BLaER1 (cell line): ENCODE results near the gene DGKG.
A peak's percentile ranks its signal among the peaks of the same experiment; 100 is the strongest.

Experiments
- H3K27ac ChIP-seq: shearing (Covaris generic); formaldehyde crosslinking; 2 replicates; pipeline ENCODE4 v1.8.1; 2022
- H3K27me3 ChIP-seq: shearing (Covaris generic); formaldehyde crosslinking; 2 replicates; pipeline ENCODE4 v1.8.1; 2022
- H3K36me3 ChIP-seq: shearing (Covaris generic); formaldehyde crosslinking; 2 replicates; pipeline ENCODE4 v1.8.1; 2022
- H3K4me1 ChIP-seq: shearing (Covaris generic); formaldehyde crosslinking; 2 replicates; pipeline ENCODE4 v1.8.1; 2022
- H3K4me2 ChIP-seq: shearing (Covaris generic); formaldehyde crosslinking; 2 replicates; pipeline ENCODE4 v1.8.1; 2022
- H3K4me3 ChIP-seq: shearing (Covaris generic); formaldehyde crosslinking; 2 replicates; pipeline ENCODE4 v1.8.1; 2022
- H3K9ac ChIP-seq: shearing (Covaris generic); formaldehyde crosslinking; 2 replicates; pipeline ENCODE4 v1.8.1; 2022
- H3K9me3 ChIP-seq: shearing (Covaris generic); formaldehyde crosslinking; 2 replicates; pipeline ENCODE4 v1.8.1; 2022
- H4K20me1 ChIP-seq: shearing (Covaris generic); formaldehyde crosslinking; 2 replicates; pipeline ENCODE4 v1.8.1; 2022
- Cebpa-rat ChIP-seq: shearing (Covaris generic); IDR thresholded peaks from 2 replicates; pipeline ENCODE4 v1.8.1; 2022

The DGKG gene

GRCh38 chr3:186143250-186143649, 218.8 kb downstream of the DGKG start:
- 0 out of 2 replicates have a peak, but pooled peaks cover 6% of the 10 kb centered on the region for H3K36me3 ChIP-seq
- H3K4me3 ChIP-seq = no peak overlapping the region
- peaks cover 98% of the 10 kb centered on the region for H3K4me1 ChIP-seq
- peak overlapping the region; percentile 83 for H3K4me2 ChIP-seq
- no peak for TF ChIP-seq Cebpa-rat
- H4K20me1 ChIP-seq = no peaks in the 10 kb centered on the region
- H3K27ac ChIP-seq = peak overlapping the region; percentile 95
- peaks cover 11% of the 10 kb centered on the region for H3K9me3 ChIP-seq
- peak overlapping the region; percentile 79; the same call in 1 of the 2 replicates for H3K9ac ChIP-seq
- no peaks in the 10 kb centered on the region for H3K27me3 ChIP-seq

DNA sequence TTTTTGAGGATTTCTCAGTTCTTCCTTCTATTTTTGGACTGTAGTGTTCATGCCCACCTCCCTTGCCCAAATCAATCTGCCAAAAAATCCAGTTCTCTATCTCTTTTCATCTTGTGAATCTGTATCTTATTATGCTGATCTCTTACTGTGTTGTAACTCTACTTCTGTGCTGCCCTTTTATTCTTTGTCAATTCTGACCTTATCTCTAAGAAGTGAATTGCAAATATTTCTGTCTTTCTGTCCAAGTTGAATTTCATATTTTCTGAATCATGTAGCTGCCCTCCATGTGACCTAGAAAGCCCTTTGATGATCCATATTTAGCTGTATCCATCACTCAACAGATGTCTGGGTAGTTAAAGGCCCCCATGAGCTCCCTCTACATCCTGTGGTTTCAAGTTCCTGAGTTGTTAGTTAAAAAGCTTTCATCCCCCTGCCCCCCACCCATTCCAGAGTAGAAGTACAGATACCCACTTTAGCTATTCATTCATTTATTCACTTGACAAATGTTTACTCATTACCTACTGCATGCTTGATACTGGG, 219.6 kb downstream of the DGKG start:
- H3K27ac ChIP-seq = peak overlapping the region; percentile 95
- peak overlapping the region; percentile 22; the same call in 1 of the 2 replicates for H3K4me3 ChIP-seq
- H3K36me3 ChIP-seq = 0 out of 2 replicates have a peak, but pooled peaks cover 1% of the 10 kb centered on the region
- peaks cover 98% of the 10 kb centered on the region for H3K4me1 ChIP-seq
- peak overlapping the region; percentile 79 for H3K9ac ChIP-seq
- H3K27me3 ChIP-seq = no peaks in the 10 kb centered on the region
- TF ChIP-seq Cebpa-rat = no peak
- H4K20me1 ChIP-seq = no peaks in the 10 kb centered on the region
- peaks cover 3% of the 10 kb centered on the region; the same call in 1 of the 2 replicates for H3K9me3 ChIP-seq
- H3K4me2 ChIP-seq = peak overlapping the region; percentile 83

GRCh38 chr3:186141790-186142189, 220.2 kb downstream of the DGKG start:
- peak overlapping the region; percentile 22; the same call in 1 of the 2 replicates for H3K4me3 ChIP-seq
- H4K20me1 ChIP-seq = no peaks in the 10 kb centered on the region
- peak overlapping the region; percentile 83 for H3K4me2 ChIP-seq
- no peaks in the 10 kb centered on the region for H3K27me3 ChIP-seq
- H3K9me3 ChIP-seq = no peaks in the 10 kb centered on the region
- H3K27ac ChIP-seq = peak overlapping the region; percentile 95
- TF ChIP-seq Cebpa-rat = no peak
- H3K36me3 ChIP-seq = no peaks in the 10 kb centered on the region
- peaks cover 98% of the 10 kb centered on the region for H3K4me1 ChIP-seq
- peak overlapping the region; percentile 79 for H3K9ac ChIP-seq

DNA sequence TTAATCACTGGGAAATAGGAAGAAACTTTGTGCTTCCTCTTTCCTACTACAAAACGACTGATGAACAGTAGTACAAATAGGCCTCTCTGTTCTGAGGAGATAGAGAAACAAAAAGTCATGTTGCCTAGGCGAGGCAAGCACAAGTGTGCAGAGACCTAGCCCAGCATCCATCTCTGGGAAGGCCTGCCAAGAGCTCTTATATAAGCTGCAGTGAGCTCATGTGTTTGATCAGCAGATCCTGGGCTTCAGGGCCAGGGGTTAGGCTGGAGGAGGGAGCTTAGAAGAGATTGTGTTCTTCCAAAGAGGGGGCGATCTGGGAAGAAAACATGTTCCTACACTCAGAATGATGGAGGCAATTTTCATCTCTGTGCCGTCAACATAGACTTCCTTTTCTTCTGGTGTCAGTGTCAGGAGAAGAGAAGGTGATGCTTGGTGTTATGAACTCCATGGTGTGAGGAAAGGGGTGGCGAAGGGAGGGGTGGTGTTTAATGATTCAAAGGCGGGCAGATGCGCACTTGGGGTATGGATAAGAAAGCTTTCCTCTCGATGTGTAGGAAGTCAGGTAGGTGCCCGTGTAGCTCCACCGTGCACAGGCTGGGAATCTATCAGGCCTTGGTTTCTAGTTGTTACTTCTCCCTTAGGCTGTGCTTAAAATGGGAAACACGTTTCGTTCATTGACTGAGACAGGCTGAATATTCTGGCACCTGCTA, 223.6 kb downstream of the DGKG start:
- H3K4me1 ChIP-seq = peaks cover 98% of the 10 kb centered on the region
- no peak overlapping the region for H3K4me3 ChIP-seq
- peak overlapping the region; percentile 45 for H3K4me2 ChIP-seq
- no peaks in the 10 kb centered on the region for H4K20me1 ChIP-seq
- H3K27ac ChIP-seq = peak overlapping the region; percentile 64
- no peaks in the 10 kb centered on the region for H3K9me3 ChIP-seq
- H3K27me3 ChIP-seq = no peaks in the 10 kb centered on the region
- H3K36me3 ChIP-seq = no peaks in the 10 kb centered on the region
- TF ChIP-seq Cebpa-rat = no peak
- H3K9ac ChIP-seq = no peak overlapping the region; the same call in 1 of the 2 replicates

- Histone ChIP-seq H3K27me3 (no peaks in the 10 kb centered on the region), H3K4me1 (peaks cover 100% of the 10 kb centered on the region), H3K4me2 (peak overlapping the region; percentile 45), H4K20me1 (no peaks in the 10 kb centered on the region), H3K36me3 (no peaks in the 10 kb centered on the region), H3K9ac (no peak overlapping the region), H3K9me3 (peaks cover 4% of the 10 kb centered on the region; the same call in 1 of the 2 replicates), H3K4me3 (no peak overlapping the region), H3K27ac (peak overlapping the region; percentile 64)
- no peak for TF ChIP-seq Cebpa-rat
Measured at GRCh38 chr3:186137051-186137685, 224.9 kb downstream of the DGKG start.

GRCh38 chr3:186133980-186134379, 228.1 kb downstream of the DGKG start:
- Histone ChIP-seq H3K4me1 (peaks cover 90% of the 10 kb centered on the region), H3K36me3 (no peaks in the 10 kb centered on the region), H3K9me3 (peaks cover 10% of the 10 kb centered on the region; the same call in 1 of the 2 replicates), H3K27me3 (no peaks in the 10 kb centered on the region), H3K4me2 (peak overlapping the region; percentile 57), H3K27ac (peak overlapping the region; percentile 15; the same call in 1 of the 2 replicates), H3K9ac (no peak overlapping the region; the same call in 1 of the 2 replicates), H3K4me3 (no peak overlapping the region), H4K20me1 (no peaks in the 10 kb centered on the region)
- no peak for TF ChIP-seq Cebpa-rat

GRCh38 chr3:186132487-186132886, 229.5 kb downstream of the DGKG start:
- H3K4me2 ChIP-seq = peak overlapping the region; percentile 57
- peaks cover 10% of the 10 kb centered on the region; the same call in 1 of the 2 replicates for H3K9me3 ChIP-seq
- H3K4me1 ChIP-seq = peaks cover 90% of the 10 kb centered on the region
- no peak overlapping the region for H3K27ac ChIP-seq
- no peaks in the 10 kb centered on the region for H3K36me3 ChIP-seq
- no peaks in the 10 kb centered on the region for H3K27me3 ChIP-seq
- no peaks in the 10 kb centered on the region for H4K20me1 ChIP-seq
- no peak overlapping the region for H3K9ac ChIP-seq
- no peak overlapping the region for H3K4me3 ChIP-seq
- no peak for TF ChIP-seq Cebpa-rat

- peak overlapping the region; percentile 35; the same call in 1 of the 2 replicates for H3K4me2 ChIP-seq
- H3K9me3 ChIP-seq = peaks cover 10% of the 10 kb centered on the region; the same call in 1 of the 2 replicates
- H3K4me1 ChIP-seq = peaks cover 66% of the 10 kb centered on the region
- H3K36me3 ChIP-seq = no peaks in the 10 kb centered on the region
- TF ChIP-seq Cebpa-rat = no peak
- no peak overlapping the region for H3K27ac ChIP-seq
- H3K27me3 ChIP-seq = no peaks in the 10 kb centered on the region
- no peak overlapping the region for H3K4me3 ChIP-seq
- no peak overlapping the region; the same call in 1 of the 2 replicates for H3K9ac ChIP-seq
- no peaks in the 10 kb centered on the region for H4K20me1 ChIP-seq
Measured at GRCh38 chr3:186129206-186129605, 232.8 kb downstream of the DGKG start.

DNA sequence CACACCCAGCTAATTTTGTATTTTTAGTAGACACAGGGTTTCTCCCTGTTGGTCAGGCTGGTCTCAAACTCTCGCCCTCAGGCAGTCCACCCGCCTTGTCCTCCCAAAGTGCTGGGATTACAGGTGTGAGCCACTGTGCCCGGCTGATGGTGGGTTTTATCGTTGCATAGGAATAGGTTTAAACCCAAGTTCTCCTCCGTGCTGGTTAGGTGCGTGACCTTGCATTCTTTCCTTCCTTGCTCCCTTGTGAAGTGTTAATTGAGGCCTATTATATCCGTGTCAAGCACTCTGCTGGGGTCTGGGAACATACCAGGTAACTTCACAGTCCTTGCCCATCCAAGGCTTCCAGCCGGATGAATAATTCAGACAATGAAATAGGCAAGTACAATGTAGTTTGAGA, 233.9 kb downstream of the DGKG start:
- Histone ChIP-seq H3K27me3 (no peaks in the 10 kb centered on the region), H4K20me1 (no peaks in the 10 kb centered on the region), H3K4me2 (peak overlapping the region; percentile 45), H3K36me3 (no peaks in the 10 kb centered on the region), H3K9ac (no peak overlapping the region), H3K9me3 (peaks cover 10% of the 10 kb centered on the region; the same call in 1 of the 2 replicates), H3K4me1 (peaks cover 56% of the 10 kb centered on the region), H3K27ac (no peak overlapping the region), H3K4me3 (no peak overlapping the region)
- no peak for TF ChIP-seq Cebpa-rat
